K562 (cell line): ENCODE results near the gene TMEM144. TPM values are rescaled to one million over a fixed set of nuclear protein-coding genes. Genes with fewer than 3 reads are reported as not detected.
"Not testable (repeated sequence)": the region's sequence is repeated elsewhere in the genome, so short reads cannot be mapped to it uniquely, and the experiment has no call there.

Experiments
- ATAC-seq: fragments of 200-7000 bp; cut with Tn5 transposase; 3 replicates; pipeline ENCODE4 v1.9.1; 2020; ENCODE audit warnings: moderate library complexity
- BruUV-seq: library from RNA; stranded (reverse); fragments of 400-500 nt; replicated peaks from 2 replicates; lab custom pipeline; 2021; lab: Mats Ljungman, UMichigan
- CTCF ChIA-PET: fragments of 300-600 bp; formaldehyde crosslinking; extraction: SDS; loops from one replicate; lab custom pipeline; 2021; ENCODE audit warnings: low intra/inter-chr PET ratio; lab: Yijun Ruan, JAX
- POLR2A ChIA-PET: fragments of 300-600, 350-650 bp; sonication (Branson Sonifier 250); formaldehyde crosslinking; extraction: SDS; loops from one replicate; lab custom pipeline; 2021; ENCODE audit warnings: antibody characterized with exemption, inconsistent platforms; lab: Yijun Ruan, JAX
- DNase-seq, 4 experiments: peaks; one replicate each; pipeline versions ENCODE4 v3.0.0 to v3.0.0-alpha.2; 2011 to 2018; ENCODE audit warnings: low spot score in 3 of 4, mixed read lengths in 3 of 4; ENCODE audit errors: extremely low read depth in 1 of 4
- FAIRE-seq: peaks from 2 replicates; lab custom pipeline; 2011; peaks lifted over from hg19 to GRCh38; lab: Jason Lieb, UNC
- H2AFZ ChIP-seq: 2 replicates; pipeline ENCODE4 v1.6.0; 2011; ENCODE audit warnings: low read depth, low read length, control low read depth, inconsistent platforms
- H3K27ac ChIP-seq: fragments of 200-600 bp; 3 replicates; pipeline ENCODE4 v1.8.0; 2011; ENCODE audit warnings: low read depth, mild to moderate bottlenecking, control low read depth, inconsistent platforms, low read length, moderate library complexity, mixed read lengths; ENCODE audit errors: extremely low read depth
- H3K27me3 ChIP-seq, 2 experiments: fragments of 300-600 bp in 1 of 2; 2 replicates in 1 of 2; 3 replicates in 1 of 2; pipeline versions ENCODE4 v1.6.0 to v1.8.0; 2011; ENCODE audit warnings: inconsistent platforms in 2 of 2, low read length in 2 of 2, mild to moderate bottlenecking in 1 of 2, mixed read lengths in 1 of 2, moderate library complexity in 1 of 2; ENCODE audit not compliant: control insufficient read depth in 2 of 2, insufficient read depth in 2 of 2
- H3K36me3 ChIP-seq: fragments of 300-600 bp; 3 replicates; pipeline ENCODE4 v1.8.0; 2011; ENCODE audit warnings: mild to moderate bottlenecking, low read length, inconsistent platforms; ENCODE audit not compliant: control insufficient read depth, insufficient read depth
- H3K4me1 ChIP-seq, 2 experiments: fragments of 200-600 bp in 1 of 2; replicated peaks in 1 of 2; 2 replicates in 1 of 2; 3 replicates in 1 of 2; pipeline versions ENCODE4 v1.5.1 to v1.8.0; 2011; ENCODE audit warnings: inconsistent platforms in 2 of 2, low read length in 2 of 2, mild to moderate bottlenecking in 1 of 2, mixed read lengths in 1 of 2, moderate library complexity in 1 of 2; ENCODE audit not compliant: control insufficient read depth in 2 of 2, insufficient read depth in 2 of 2
- H3K4me2 ChIP-seq: 2 replicates; pipeline ENCODE4 v1.6.1; 2011; ENCODE audit warnings: low read length, control low read depth, inconsistent platforms, mixed read lengths; ENCODE audit not compliant: insufficient read depth
- H3K4me3 ChIP-seq: fragments of 200-600 bp; sonication (generic), shearing (Covaris generic); 2 replicates; pipeline ENCODE4 v1.5.1; 2016; ENCODE audit warnings: control low read depth, inconsistent platforms
- H3K79me2 ChIP-seq: fragments of 200-600 bp; 3 replicates; pipeline ENCODE4 v1.8.0; 2011; ENCODE audit warnings: low read length, inconsistent platforms; ENCODE audit not compliant: control insufficient read depth, insufficient read depth
- H3K9ac ChIP-seq, 2 experiments: 2 replicates each; pipeline versions ENCODE4 v1.6.0 to v1.6.1; 2011; ENCODE audit warnings: low read depth in 2 of 2, low read length in 2 of 2, control low read depth in 1 of 2, inconsistent platforms in 1 of 2, mild to moderate bottlenecking in 1 of 2, mixed read lengths in 1 of 2; ENCODE audit not compliant: insufficient read depth in 1 of 2
- H3K9me1 ChIP-seq: one replicate; pipeline ENCODE4 v1.6.0; 2011; ENCODE audit warnings: inconsistent platforms, mild to moderate bottlenecking, low read length, moderate library complexity; ENCODE audit not compliant: control insufficient read depth, insufficient read depth
- H3K9me3 ChIP-seq: replicated peaks from 2 replicates; pipeline ENCODE4 v1.5.1; 2011; ENCODE audit warnings: low read depth, low read length, inconsistent platforms; ENCODE audit not compliant: control insufficient read depth, insufficient read depth
- H4K20me1 ChIP-seq: replicated peaks from 2 replicates; pipeline ENCODE4 v1.6.1; 2011; ENCODE audit warnings: low read length, inconsistent platforms, mixed read lengths; ENCODE audit not compliant: control insufficient read depth, insufficient read depth
- ADNP ChIP-seq: fragments of 200-800 bp; sonication (Bioruptor generic); IDR thresholded peaks from 2 replicates; pipeline ENCODE4 v1.6.1; 2016; ENCODE audit warnings: missing genetic modification characterization, missing compliant biosample characterization
- DEAF1 ChIP-seq: fragments of 450-650 bp; formaldehyde crosslinking; IDR thresholded peaks from 2 replicates; pipeline ENCODE4 v1.4.0; 2020; ENCODE audit warnings: mild to moderate bottlenecking, moderate library complexity
- PATZ1 ChIP-seq: fragments of 250-450 bp; sonication (Bioruptor Pico); IDR thresholded peaks from 2 replicates; pipeline ENCODE4 v1.5.0; 2020; ENCODE audit warnings: mild to moderate bottlenecking, borderline replicate concordance
- TCF15 ChIP-seq: fragments of 250-450 bp; sonication (Bioruptor Pico); IDR thresholded peaks from 2 replicates; pipeline ENCODE4 v1.8.0; 2022; ENCODE audit warnings: moderate library complexity, mild to moderate bottlenecking, inconsistent platforms
- TCF7L2 ChIP-seq: fragments of 150-350 bp; IDR thresholded peaks from 2 replicates; pipeline ENCODE4 v1.6.1; 2016; ENCODE audit warnings: low read depth, mild to moderate bottlenecking, low read length, moderate library complexity
- WGBS: fragments of 100-300 bp; shearing (Covaris generic); methylation state at CpG from one replicate; pipeline ENCODE4 v1.1.6; 2016; ENCODE audit warnings: low coverage, mixed read lengths; ENCODE audit not compliant: insufficient coverage; ENCODE audit errors: missing lambda C conversion rate; 5-methylcytosine and 5-hydroxymethylcytosine counted together
- in situ Hi-C: fragments of 300-500 bp; cut with MboI; formaldehyde crosslinking; loops from 4 replicates; pipeline ENCODE4 v1.15.0; 2018; ENCODE audit warnings: inconsistent platforms, mixed read lengths
- intact Hi-C: fragments of 100-400 bp; cut with micrococcal nuclease; formaldehyde crosslinking; loops from 2 replicates; pipeline ENCODE4 v1.14.2; 2022
- polyA plus RNA-seq, 8 experiments: library from polyadenylated mRNA; depleted of rRNA in 4 of 8; stranded (reverse) in 5 of 8; unstranded in 3 of 8; fragments of >200 nt; fragmentation: Nextera tagmentation in 2 of 8; fragmentation: Illumina TruSeq in 1 of 8; extraction: Ambion mirVana in 2 of 8; extraction: Trizol in 1 of 8; gene quantifications; 2 replicates each; pipeline versions ENCODE4 v1.2.1 to v1.2.3, GENCODE V29; 2011 to 2014; ENCODE audit warnings: inconsistent platforms in 1 of 8, missing spikeins in 1 of 8
- total RNA-seq, 7 experiments: library from RNA; depleted of rRNA in 6 of 7; stranded (reverse); fragments of >200 nt in 6 of 7; fragmentation: Illumina TruSeq in 2 of 7; extraction: Trizol in 2 of 7; gene quantifications; 2 replicates each; pipeline versions ENCODE4 v1.2.1 to v1.2.3, GENCODE V29; 2011 to 2021; ENCODE audit warnings: low replicate concordance in 1 of 7

Gene TMEM144
- total and polyA plus RNA-seq, 9 of the 15 experiments (the other 6 are each of a cell fraction or from before 2014, with no cell fraction given): 4.0 to 12.0 (median 6.1) TPM

GRCh38 chr4:158277558-158277957 lies 67.3 kb downstream of the TMEM144 start:
- Histone ChIP-seq H3K9me1 (no peaks in the 10 kb centered on the region), H3K9me3 (no peaks in the 10 kb centered on the region), H3K9ac (no peak overlapping the region), H3K36me3 (no peaks in the 10 kb centered on the region), H3K4me3 (no peak overlapping the region), H3K27me3 (no peaks in the 10 kb centered on the region), H3K4me2 (no peak overlapping the region), H3K79me2 (no peaks in the 10 kb centered on the region), H4K20me1 (no peaks in the 10 kb centered on the region), H3K4me1 (peaks cover 0 to 4% of the 10 kb centered on the region in 2 experiments; a peak in 2 of 5 replicates), H2AFZ (no peak overlapping the region), H3K27ac (no peak overlapping the region)
- ATAC-seq: peak; percentile 51
- intact Hi-C loops (no loop called here), in situ Hi-C loops (no loop called here)
- TF ChIP-seq TCF7L2 (no peak), PATZ1 (CRISPR knock-in tag) (no peak), TCF15 (CRISPR knock-in tag) (no peak), ADNP (no peak), DEAF1 (CRISPR knock-in tag) (no peak)
- FAIRE-seq: no peak
- WGBS: 24% methylated on average over 8 of the region's 8 CpGs
- no TSS peak for BruUV-seq
- CTCF ChIA-PET: no interaction called here
- DNase-seq: no peak
- POLR2A ChIA-PET: no interaction called here

- H3K27me3 ChIP-seq, H3K9me3 ChIP-seq, CTCF ChIA-PET, DNase-seq, intact Hi-C loops, POLR2A ChIA-PET, BruUV-seq, in situ Hi-C loops, H3K27ac ChIP-seq, H3K36me3 ChIP-seq, H3K4me1 ChIP-seq, H2AFZ ChIP-seq, H3K9me1 ChIP-seq, H3K79me2 ChIP-seq, ATAC-seq, H3K4me3 ChIP-seq, H3K4me2 ChIP-seq, FAIRE-seq, H3K9ac ChIP-seq, H4K20me1 ChIP-seq: not testable (repeated sequence)
- 39% methylated on average over 1 of the region's 1 CpG for WGBS
Observed at GRCh38 chr4:158279052-158279451, 68.8 kb downstream of the TMEM144 start.
